Stimulated activated CD4-positive, alpha-beta T cell treated with anti-CD3 and anti-CD28 coated beads, Interleukin-4, amount 100 ng/mL, for 48 hours (primary cell): ENCODE results near the gene APOH.

Experiments used
- DNase-seq, 2 donors: peaks; one replicate each; pipeline ENCODE4 v3.0.0-alpha.2; 2020; ENCODE audit warnings: low read depth in 2 of 2

Gene APOH

GRCh38 chr17:66191593-66192377 is 37.4 kb downstream of the APOH start, which contains the start of gene CEP112:
CEP112 (minus strand) TSS chr17:66192133.
- peak; percentile 74 to 81 for DNase-seq

GRCh38 chr17:66190738-66191592 is 38.2 kb downstream of the APOH start:
- peak in 1 of 2 donors; percentile 2 for DNase-seq

- no peak for DNase-seq
Observed at GRCh38 chr17:66187718-66188117, 41.5 kb downstream of the APOH start.

- no peak for DNase-seq
Observed at GRCh38 chr17:66185862-66186261, 43.4 kb downstream of the APOH start.

- DNase-seq: no peak
Observed at GRCh38 chr17:66184392-66184791, 44.8 kb downstream of the APOH start.

GRCh38 chr17:66183529-66183928 is 45.7 kb downstream of the APOH start:
- no peak for DNase-seq

GRCh38 chr17:66178642-66179041 is 50.6 kb downstream of the APOH start:
- DNase-seq: no peak

GRCh38 chr17:66177048-66177447 is 52.2 kb downstream of the APOH start:
- no peak for DNase-seq

GRCh38 chr17:66175892-66176291 is 53.3 kb downstream of the APOH start:
- no peak for DNase-seq

GRCh38 chr17:66172691-66173223 is 56.5 kb downstream of the APOH start:
- no peak for DNase-seq

- DNase-seq: no peak
Observed at GRCh38 chr17:66172144-66172543, 57.1 kb downstream of the APOH start.

- no peak for DNase-seq
Observed at GRCh38 chr17:66171692-66172091, 57.5 kb downstream of the APOH start.

GRCh38 chr17:66171172-66171571 is 58.0 kb downstream of the APOH start:
- DNase-seq: no peak

- DNase-seq: no peak
Observed at GRCh38 chr17:66169839-66170238, 59.4 kb downstream of the APOH start.

GRCh38 chr17:66167189-66167815 is 61.9 kb downstream of the APOH start:
- DNase-seq: no peak

GRCh38 chr17:66165537-66166123 is 63.6 kb downstream of the APOH start:
- DNase-seq: no peak
